Skeletal muscle tissue (tissue), 4 donors: ENCODE measurements around the gene CELF6. TPM values are rescaled to one million over a fixed set of nuclear protein-coding genes. Genes with fewer than 3 reads are reported as not detected.

Experiments used
- H3K27ac ChIP-seq: one replicate; pipeline ENCODE4 v1.7.0; 2013; ENCODE audit warnings: mild to moderate bottlenecking, low read depth, low read length, inconsistent platforms
- H3K27me3 ChIP-seq, 3 donors: one replicate each; pipeline ENCODE4 v1.7.0; 2013; ENCODE audit warnings: low read length in 3 of 3; ENCODE audit not compliant: control insufficient read depth in 3 of 3, insufficient read depth in 3 of 3
- H3K36me3 ChIP-seq, 3 donors: one replicate each; pipeline ENCODE4 v1.7.0; 2013; ENCODE audit warnings: low read length in 3 of 3; ENCODE audit not compliant: control insufficient read depth in 3 of 3, insufficient read depth in 3 of 3
- H3K4me1 ChIP-seq, 3 donors: one replicate each; pipeline ENCODE4 v1.7.0; 2013; ENCODE audit warnings: low read length in 3 of 3, mild to moderate bottlenecking in 3 of 3; ENCODE audit not compliant: control insufficient read depth in 3 of 3, insufficient read depth in 3 of 3
- H3K4me3 ChIP-seq, 3 donors: one replicate each; pipeline ENCODE4 v1.7.0; 2013; ENCODE audit warnings: low read length in 3 of 3
- H3K9ac ChIP-seq, 3 donors: one replicate each; pipeline ENCODE4 v1.7.0; 2013; ENCODE audit warnings: low read length in 3 of 3, mild to moderate bottlenecking in 3 of 3, moderate library complexity in 2 of 3, low read depth in 1 of 3
- H3K9me3 ChIP-seq, 3 donors: one replicate each; pipeline ENCODE4 v1.7.0; 2013; ENCODE audit warnings: low read length in 3 of 3; ENCODE audit not compliant: control insufficient read depth in 3 of 3
- total RNA-seq: library from RNA; depleted of rRNA; stranded (reverse); fragments of >200 nt; gene quantifications from one replicate; pipeline ENCODE4 v1.2.3, GENCODE V29; 2014
- donor health status: Osteomylitis.

Gene CELF6
- total RNA-seq, 1 donor from 2014 or later, result 1.0 TPM

DNA sequence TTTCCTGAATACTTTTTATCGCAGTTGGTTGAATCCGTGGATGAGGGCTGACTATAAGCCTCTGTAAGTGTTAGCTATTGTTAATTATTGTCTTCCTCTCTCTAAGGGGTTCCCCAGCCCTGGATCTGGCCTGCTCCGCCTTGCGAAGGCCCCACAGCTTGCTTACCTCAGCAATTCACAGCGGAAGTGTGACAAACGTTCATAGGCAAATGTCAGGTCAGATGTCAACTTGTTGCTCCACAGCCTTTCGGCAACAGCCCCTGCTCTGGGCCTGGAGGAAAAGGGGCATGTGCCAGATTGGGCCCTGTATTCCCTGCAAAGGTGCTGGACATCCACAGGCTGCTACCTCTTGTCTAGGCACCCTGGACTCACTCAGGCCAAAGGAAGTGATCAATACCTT lies 25.3 kb upstream of the CELF6 start:
- Histone ChIP-seq H3K36me3 (peaks cover 55 to 73% (median 73%) of the 10 kb centered on the region in 3 donors), H3K9me3 (no peaks in the 10 kb centered on the region), H3K9ac (no peak overlapping the region)

DNA sequence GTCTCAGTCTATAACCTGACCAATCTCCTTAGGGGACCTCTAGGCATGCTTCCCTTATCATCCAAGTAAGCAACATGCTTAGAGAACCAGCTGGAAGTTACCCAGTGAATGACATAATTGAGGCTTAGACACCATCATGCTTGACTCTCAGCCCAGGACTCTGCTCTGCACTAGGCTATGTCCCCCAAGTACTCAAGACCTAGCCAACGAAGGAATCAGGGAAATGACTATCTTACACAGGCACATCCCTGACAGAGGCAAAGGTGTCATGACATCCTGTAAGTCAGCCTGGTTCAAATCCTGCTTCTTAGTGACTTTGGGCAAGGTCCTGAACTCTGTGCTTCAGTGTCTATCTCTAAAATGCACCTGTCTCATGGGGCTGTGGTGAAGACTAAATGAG lies 24.6 kb upstream of the CELF6 start:
- no peak overlapping the region for H3K4me3 ChIP-seq
- peaks cover 50 to 69% (median 69%) of the 10 kb centered on the region in 3 donors for H3K36me3 ChIP-seq
- H3K9ac ChIP-seq, result no peak overlapping the region
- no peaks in the 10 kb centered on the region for H3K9me3 ChIP-seq
- no peaks in the 10 kb centered on the region for H3K27me3 ChIP-seq
- H3K4me1 ChIP-seq, result no peaks in the 10 kb centered on the region
- no peak overlapping the region for H3K27ac ChIP-seq

More for the DNA sequence above, 25.3 kb upstream of the CELF6 start:
- Histone ChIP-seq H3K27me3 (no peaks in the 10 kb centered on the region), H3K4me1 (no peaks in the 10 kb centered on the region), H3K27ac (no peak overlapping the region), H3K4me3 (no peak overlapping the region)

DNA sequence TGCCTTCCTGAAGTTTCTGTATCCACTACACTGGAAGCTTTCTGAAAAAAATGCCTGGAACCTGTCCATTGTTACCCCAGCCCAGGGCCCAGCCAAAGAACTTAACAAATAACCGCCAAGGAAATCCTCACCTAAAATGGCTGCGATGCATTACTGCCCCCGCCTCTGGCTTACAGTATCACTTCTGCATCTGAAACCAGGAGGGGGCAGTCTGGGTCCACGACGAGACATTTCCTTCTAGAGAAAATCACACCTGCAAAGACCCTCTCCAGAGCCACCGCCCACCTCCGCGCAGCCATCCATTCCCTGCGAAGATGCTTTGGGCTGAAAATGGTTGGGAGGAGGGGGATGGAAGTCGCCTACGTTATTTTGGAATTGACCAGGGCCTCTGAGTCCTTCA lies 22.4 kb upstream of the CELF6 start:
- Histone ChIP-seq H3K4me1 (no peaks in the 10 kb centered on the region), H3K36me3 (peaks cover 41 to 63% (median 52%) of the 10 kb centered on the region in 3 donors)

DNA sequence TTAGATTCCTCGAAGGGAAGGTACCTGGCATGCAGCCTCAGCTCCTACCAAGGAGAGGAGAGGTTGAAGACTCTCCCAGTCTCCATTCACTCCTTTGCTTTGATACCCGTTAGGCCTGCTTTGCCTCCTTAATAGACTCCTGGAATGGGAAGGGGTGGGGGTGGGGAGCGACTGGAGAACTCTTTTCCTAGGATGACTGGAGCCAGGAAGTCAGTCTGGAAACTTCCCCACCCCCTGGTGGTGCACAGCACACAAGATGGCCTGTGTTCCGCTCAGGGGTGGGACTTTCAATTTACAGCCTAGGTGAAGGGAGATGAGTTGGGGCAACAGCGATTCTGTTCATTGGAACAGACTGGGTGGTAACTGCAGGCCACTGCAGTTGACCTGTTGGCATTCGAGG lies 21.4 kb upstream of the CELF6 start:
- H3K4me3 ChIP-seq, result no peak overlapping the region
- no peaks in the 10 kb centered on the region for H3K4me1 ChIP-seq
- H3K27me3 ChIP-seq, result no peaks in the 10 kb centered on the region
- H3K36me3 ChIP-seq, result peaks cover 33 to 54% (median 42%) of the 10 kb centered on the region in 3 donors
- no peak overlapping the region for H3K9ac ChIP-seq
- no peak overlapping the region for H3K27ac ChIP-seq
- no peaks in the 10 kb centered on the region for H3K9me3 ChIP-seq

More for the DNA sequence above, 22.4 kb upstream of the CELF6 start:
- no peak overlapping the region for H3K9ac ChIP-seq
- no peaks in the 10 kb centered on the region for H3K9me3 ChIP-seq
- H3K27ac ChIP-seq, result no peak overlapping the region
- H3K4me3 ChIP-seq, result no peak overlapping the region
- H3K27me3 ChIP-seq, result no peaks in the 10 kb centered on the region

DNA sequence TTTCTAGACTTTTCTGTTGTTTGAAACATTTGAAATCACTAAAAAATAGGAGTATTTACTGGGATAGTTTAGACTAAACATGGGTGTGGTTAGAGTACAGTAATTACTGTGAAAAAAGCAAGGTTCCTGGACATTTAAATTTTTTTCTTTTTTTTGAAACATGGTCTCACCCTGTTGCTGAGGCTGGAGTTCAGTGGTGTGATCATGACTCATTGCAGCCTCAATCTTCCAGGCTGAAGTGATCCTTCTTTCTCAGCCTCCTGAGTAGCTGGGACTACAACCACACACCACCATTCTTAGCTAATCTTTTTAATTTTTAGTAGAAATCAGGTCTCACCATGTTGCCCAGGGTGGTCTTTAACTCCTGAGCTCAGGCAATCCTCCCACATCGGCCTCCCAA lies 20.4 kb upstream of the CELF6 start:
- Histone ChIP-seq H3K27ac (no peak overlapping the region), H3K36me3 (peaks cover 26 to 44% (median 32%) of the 10 kb centered on the region in 3 donors), H3K9me3 (no peaks in the 10 kb centered on the region), H3K9ac (no peak overlapping the region), H3K4me1 (no peaks in the 10 kb centered on the region), H3K27me3 (no peaks in the 10 kb centered on the region), H3K4me3 (no peak overlapping the region)

DNA sequence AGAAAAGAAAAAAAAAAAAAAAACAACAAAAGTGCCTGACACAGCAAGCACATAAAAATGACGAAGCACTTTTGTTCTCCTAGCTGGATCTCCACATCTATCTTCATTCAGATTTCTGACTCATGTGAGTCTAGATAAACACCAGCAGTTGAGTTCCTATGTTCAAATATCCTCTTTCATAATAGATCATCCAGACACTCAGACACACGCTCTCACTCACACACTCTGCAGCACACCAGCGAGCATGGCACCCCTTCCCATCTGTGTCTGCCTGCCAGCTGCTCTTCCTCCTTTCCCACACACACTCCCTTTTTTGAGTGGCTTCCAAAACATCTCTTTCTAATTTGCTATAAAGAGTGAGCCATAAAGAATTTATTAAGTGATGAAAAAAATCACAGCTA lies 19.8 kb upstream of the CELF6 start:
- peaks cover 24 to 39% (median 28%) of the 10 kb centered on the region in 3 donors for H3K36me3 ChIP-seq

DNA sequence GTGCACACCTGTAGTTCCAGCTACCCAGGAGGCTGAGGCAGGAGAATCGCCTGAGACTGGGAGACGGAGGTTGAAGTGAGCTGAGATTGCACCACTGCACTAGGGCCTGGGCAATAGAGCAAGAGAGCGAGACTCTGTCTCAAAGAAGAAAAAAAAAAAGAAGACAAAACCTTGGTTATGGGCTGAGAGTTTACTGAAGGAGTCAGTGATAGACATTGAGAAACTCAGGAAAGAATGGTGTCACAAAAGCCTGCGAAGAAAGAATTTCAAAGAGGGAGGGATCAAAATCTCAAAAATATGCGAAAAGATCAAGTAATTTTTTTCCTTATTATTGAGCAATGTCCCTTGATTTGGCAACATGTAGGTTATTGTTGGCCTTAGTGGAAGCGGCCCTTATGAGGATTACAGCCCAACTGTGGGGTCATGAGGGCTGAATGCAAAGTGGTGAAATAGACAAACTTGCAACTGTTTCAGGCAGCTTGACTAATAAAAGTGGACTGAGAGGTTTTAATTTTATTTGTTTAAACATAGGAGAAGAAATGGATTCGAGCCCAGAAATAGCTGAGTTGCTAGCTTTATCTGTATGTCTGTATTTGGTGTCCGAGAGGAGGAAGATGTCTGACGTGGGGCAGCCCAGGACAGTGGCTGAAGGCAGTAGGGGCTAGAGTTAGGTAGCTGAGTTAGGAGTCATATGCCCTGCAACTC lies 18.8 kb upstream of the CELF6 start:
- Histone ChIP-seq H3K36me3 (peaks cover 15 to 29% (median 18%) of the 10 kb centered on the region in 3 donors), H3K27ac (no peak overlapping the region), H3K9ac (no peak overlapping the region), H3K4me1 (no peaks in the 10 kb centered on the region), H3K4me3 (no peak overlapping the region), H3K9me3 (no peaks in the 10 kb centered on the region), H3K27me3 (no peaks in the 10 kb centered on the region)

More for the DNA sequence above, 19.8 kb upstream of the CELF6 start:
- H3K9me3 ChIP-seq, result no peaks in the 10 kb centered on the region
- H3K9ac ChIP-seq, result no peak overlapping the region
- H3K4me1 ChIP-seq, result no peaks in the 10 kb centered on the region
- H3K27me3 ChIP-seq, result no peaks in the 10 kb centered on the region
- no peak overlapping the region for H3K27ac ChIP-seq
- H3K4me3 ChIP-seq, result no peak overlapping the region

DNA sequence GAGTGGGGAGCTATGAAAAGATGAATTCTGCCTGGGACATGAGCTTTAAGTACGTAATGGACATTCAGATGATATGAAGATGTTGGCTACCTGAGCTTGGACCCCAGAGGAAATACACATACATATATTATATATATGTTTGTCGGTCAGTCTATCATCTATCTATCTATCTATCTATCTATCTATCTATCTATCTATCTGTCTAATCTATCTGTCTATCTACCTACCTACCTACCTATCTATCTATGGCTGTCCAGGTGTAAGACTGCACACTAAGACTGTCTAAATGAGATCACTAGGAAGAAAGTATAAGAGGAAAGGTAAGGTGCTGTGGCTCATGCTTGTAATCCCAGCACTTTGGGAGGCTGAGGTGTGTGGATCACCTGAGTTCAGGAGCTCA lies 18.2 kb upstream of the CELF6 start:
- no peaks in the 10 kb centered on the region for H3K9me3 ChIP-seq
- peaks cover 12 to 26% (median 14%) of the 10 kb centered on the region in 3 donors for H3K36me3 ChIP-seq
- no peak overlapping the region for H3K27ac ChIP-seq
- no peaks in the 10 kb centered on the region for H3K27me3 ChIP-seq
- H3K9ac ChIP-seq, result no peak overlapping the region
- no peaks in the 10 kb centered on the region for H3K4me1 ChIP-seq
- H3K4me3 ChIP-seq, result no peak overlapping the region

DNA sequence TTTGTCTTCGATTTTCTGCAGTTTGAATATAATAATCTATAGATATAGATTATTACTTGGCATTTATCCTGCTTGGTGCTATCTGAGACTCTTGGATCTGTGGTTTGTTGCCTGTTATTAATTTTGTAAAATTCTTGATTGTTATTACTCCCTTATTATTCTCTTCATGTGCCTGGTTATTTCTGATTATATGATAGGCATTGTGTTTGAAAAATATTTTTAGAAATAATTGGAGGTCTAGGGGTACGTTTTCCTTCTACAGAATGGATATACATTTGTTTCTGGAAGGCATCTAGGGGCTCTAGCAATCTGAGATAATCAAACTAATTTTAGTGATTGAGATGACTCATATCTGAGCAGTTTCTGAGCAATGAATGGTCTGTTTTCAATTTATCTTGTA lies 14.9 kb upstream of the CELF6 start:
- Histone ChIP-seq H3K4me1 (no peaks in the 10 kb centered on the region), H3K9ac (no peak overlapping the region), H3K36me3 (peaks cover 4 to 13% (median 7%) of the 10 kb centered on the region in 3 donors), H3K9me3 (no peaks in the 10 kb centered on the region), H3K27me3 (no peaks in the 10 kb centered on the region), H3K27ac (no peak overlapping the region), H3K4me3 (no peak overlapping the region)

DNA sequence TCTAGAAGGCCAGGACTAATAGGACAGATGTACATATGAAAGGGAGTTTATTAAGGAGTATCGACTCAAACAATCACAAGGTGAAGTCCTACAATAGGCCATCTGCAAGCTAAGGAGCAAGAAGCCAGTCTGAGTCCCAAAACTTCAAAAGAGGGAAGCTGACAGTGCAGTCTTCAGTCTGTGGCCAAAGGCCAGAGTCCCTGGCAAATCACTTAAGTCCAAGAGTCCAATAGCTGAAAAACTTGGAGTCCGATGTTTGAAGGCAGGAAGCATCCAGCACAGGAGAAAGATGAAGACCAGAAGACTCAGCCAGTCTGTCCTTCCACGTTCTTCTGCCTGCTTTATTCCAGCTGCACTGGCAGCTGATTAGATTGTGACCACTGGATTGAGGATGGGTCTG lies 11.1 kb upstream of the CELF6 start:
- no peak overlapping the region for H3K9ac ChIP-seq
- no peaks in the 10 kb centered on the region for H3K27me3 ChIP-seq
- peaks cover 5 to 11% (median 6%) of the 10 kb centered on the region in 3 donors for H3K36me3 ChIP-seq
- H3K9me3 ChIP-seq, result no peaks in the 10 kb centered on the region
- no peak overlapping the region for H3K4me3 ChIP-seq
- H3K4me1 ChIP-seq, result no peaks in the 10 kb centered on the region
- no peak overlapping the region for H3K27ac ChIP-seq
